DMS 273 (cell line): ENCODE measurements around the gene BAIAP3.
A peak's percentile ranks its signal among the peaks of the same experiment; 100 is the strongest.
"Not testable (repeated sequence)": the region's sequence is repeated elsewhere in the genome, so short reads cannot be mapped to it uniquely, and the experiment has no call there.

Experiments
- DNase-seq: peaks from one replicate; lab custom pipeline; 2025; ENCODE audit not compliant: unreplicated experiment; lab: John Stamatoyannopoulos, UW

Gene BAIAP3

GRCh38 chr16:1333149-1333812 lies at the start of gene BAIAP3:
Gene BAIAP3, plus strand, starts transcription at chr16:1333645. Its CDS starts 4,905 bp downstream, at chr16:1338550.
- peak; percentile 60 for DNase-seq

- peak; percentile 62 for DNase-seq
Observed at GRCh38 chr16:1283996-1284616, 49.3 kb upstream of the BAIAP3 start.

- DNase-seq: peak; percentile 39
Observed at GRCh38 chr16:1285669-1286512, 47.6 kb upstream of the BAIAP3 start.

- DNase-seq: no peak
Observed at GRCh38 chr16:1286513-1287094, 46.8 kb upstream of the BAIAP3 start.

- no peak for DNase-seq
Observed at GRCh38 chr16:1287982-1288670, 45.3 kb upstream of the BAIAP3 start.

GRCh38 chr16:1288813-1289476 lies 44.5 kb upstream of the BAIAP3 start:
- DNase-seq: peak; percentile 39

GRCh38 chr16:1289477-1289866 lies 44.0 kb upstream of the BAIAP3 start:
- no peak for DNase-seq

GRCh38 chr16:1290063-1290501 lies 43.4 kb upstream of the BAIAP3 start:
- no peak for DNase-seq

GRCh38 chr16:1290860-1291575 lies 42.4 kb upstream of the BAIAP3 start:
- DNase-seq: peak; percentile 43

GRCh38 chr16:1291576-1291974 lies 41.9 kb upstream of the BAIAP3 start:
- DNase-seq: no peak

GRCh38 chr16:1292208-1292607 lies 41.2 kb upstream of the BAIAP3 start:
- DNase-seq: not testable (repeated sequence)

- not testable (repeated sequence) for DNase-seq
Observed at GRCh38 chr16:1292808-1293207, 40.6 kb upstream of the BAIAP3 start.

- DNase-seq: no peak
Observed at GRCh38 chr16:1293921-1294656, 39.4 kb upstream of the BAIAP3 start.

- DNase-seq: no peak
Observed at GRCh38 chr16:1295465-1295864, 38.0 kb upstream of the BAIAP3 start.

GRCh38 chr16:1296688-1297017 lies 36.8 kb upstream of the BAIAP3 start:
- DNase-seq: not testable (repeated sequence)

- no peak for DNase-seq
Observed at GRCh38 chr16:1297018-1297696, 36.3 kb upstream of the BAIAP3 start.

GRCh38 chr16:1298406-1298805 lies 35.0 kb upstream of the BAIAP3 start:
- no peak for DNase-seq

GRCh38 chr16:1299012-1299867 lies 34.2 kb upstream of the BAIAP3 start:
- no peak for DNase-seq
